ENCODE measurements around the gene ZSWIM1.

Gene ZSWIM1

DNA sequence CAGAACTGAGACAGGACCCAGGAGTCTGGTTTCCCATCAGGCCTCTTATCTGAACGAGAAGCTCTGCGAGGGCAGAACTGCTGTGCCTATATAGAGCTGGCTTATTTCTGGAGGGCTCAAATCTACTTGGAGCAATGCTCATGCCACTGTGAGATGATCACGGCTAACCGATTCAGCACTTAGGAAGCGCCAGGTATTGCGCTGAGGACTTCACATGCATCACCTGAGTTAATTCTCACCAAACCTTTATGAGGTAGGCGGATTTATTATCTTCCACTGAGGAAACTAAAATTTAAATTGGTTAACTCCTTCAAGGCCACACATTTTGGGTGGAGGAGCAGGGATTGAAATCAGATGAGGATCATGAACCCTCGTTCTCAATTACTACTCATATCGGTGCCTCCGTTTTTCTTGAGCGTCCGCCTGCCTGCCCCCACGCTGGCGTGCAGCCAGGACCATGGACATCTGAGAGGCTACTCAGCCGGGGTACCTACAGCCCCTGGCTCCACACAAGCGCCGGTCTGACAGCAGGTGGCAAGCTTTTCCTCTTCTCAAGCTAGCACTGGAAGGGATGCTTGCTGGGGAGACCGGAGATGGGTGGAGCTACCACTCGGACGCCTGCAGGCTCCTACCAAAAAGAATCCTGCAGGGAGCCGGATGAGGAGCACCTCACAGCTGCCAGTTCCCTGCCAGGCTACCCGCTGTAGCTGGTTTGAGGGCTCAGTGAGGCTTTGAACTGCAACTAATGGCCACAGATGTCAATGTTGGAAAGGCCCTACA is 52.4 kb downstream of the ZSWIM1 start:
- FAIRE-seq: no peak

DNA sequence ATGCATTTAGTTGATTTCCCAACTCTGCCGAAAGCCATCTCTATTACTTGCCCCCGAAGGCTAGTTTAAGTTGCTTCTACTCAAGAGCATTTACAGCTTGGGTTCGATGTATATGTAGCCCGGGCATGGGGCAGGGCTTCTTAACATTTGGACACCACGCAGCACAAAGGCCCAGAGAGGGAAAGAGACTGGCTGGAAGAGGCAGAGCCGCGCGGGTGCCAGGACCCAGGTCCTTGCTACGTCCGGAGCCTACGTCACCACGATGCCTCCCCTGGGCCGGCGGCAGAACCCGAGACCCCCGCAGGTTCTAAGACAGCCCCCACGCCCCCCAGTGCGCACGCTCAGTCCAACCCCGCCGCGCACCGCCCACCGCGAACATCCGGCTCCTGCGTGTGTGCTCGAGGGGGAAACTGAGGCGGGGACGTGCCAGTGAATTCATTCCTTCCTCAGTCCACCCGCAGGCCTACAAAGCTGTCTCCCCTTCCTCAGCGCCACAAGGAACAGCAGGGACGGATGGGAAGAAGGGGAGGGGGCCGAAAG is 53.1 kb downstream of the ZSWIM1 start:
- FAIRE-seq: no peak

Data from colon (tissue), 2 donors.